ENCODE results near the gene FYB1. TPM values are rescaled to one million over a fixed set of nuclear protein-coding genes. Genes with fewer than 3 reads are reported as not detected.
"Not testable (repeated sequence)": the region's sequence is repeated elsewhere in the genome, so short reads cannot be mapped to it uniquely, and the experiment has no call there.

Gene FYB1
- total RNA-seq, 2 donors from 2014 or later, result 95.7 to 153 TPM

GRCh38 chr5:39192450-39193160, 26.8 kb downstream of the FYB1 start:
- no peaks in the 10 kb centered on the region for H3K27me3 Mint-ChIP-seq
- H3K36me3 Mint-ChIP-seq (ENCODE audit: low read depth), result peaks cover 38% of the 10 kb centered on the region
- H3K9me3 Mint-ChIP-seq, result no peaks in the 10 kb centered on the region
- H3K4me3 Mint-ChIP-seq, result peak overlapping the region; percentile 91
- ATAC-seq (replicated peaks), result no peak
- H3K4me1 Mint-ChIP-seq, result peaks cover 79% of the 10 kb centered on the region
- peak overlapping the region; percentile 70 for H3K27ac Mint-ChIP-seq

GRCh38 chr5:39191216-39191615, 28.1 kb downstream of the FYB1 start:
- Mint-ChIP-seq H3K27me3 (no peaks in the 10 kb centered on the region), H3K36me3 (ENCODE audit: low read depth) (peaks cover 31% of the 10 kb centered on the region), H3K27ac (peak overlapping the region; percentile 80), H3K4me1 (peaks cover 79% of the 10 kb centered on the region), H3K4me3 (peak overlapping the region; percentile 91), H3K9me3 (no peaks in the 10 kb centered on the region)
- ATAC-seq (replicated peaks), result peak; percentile 25

- H3K27ac Mint-ChIP-seq, result peak overlapping the region; percentile 80
- no peak for ATAC-seq (replicated peaks)
- H3K4me1 Mint-ChIP-seq, result peaks cover 83% of the 10 kb centered on the region
- H3K4me3 Mint-ChIP-seq, result peak overlapping the region; percentile 91
- no peaks in the 10 kb centered on the region for H3K27me3 Mint-ChIP-seq
- no peaks in the 10 kb centered on the region for H3K9me3 Mint-ChIP-seq
- peaks cover 35% of the 10 kb centered on the region for H3K36me3 Mint-ChIP-seq (ENCODE audit: low read depth)
Observed at GRCh38 chr5:39190311-39191102, 28.9 kb downstream of the FYB1 start.

- Mint-ChIP-seq H3K27ac (peak overlapping the region; percentile 80), H3K4me1 (peaks cover 77% of the 10 kb centered on the region), H3K36me3 (ENCODE audit: low read depth) (peaks cover 25% of the 10 kb centered on the region), H3K9me3 (no peaks in the 10 kb centered on the region), H3K4me3 (peak overlapping the region; percentile 91), H3K27me3 (no peaks in the 10 kb centered on the region)
- ATAC-seq (replicated peaks), result peak; percentile 19
Observed at GRCh38 chr5:39189292-39189955, 29.9 kb downstream of the FYB1 start.

GRCh38 chr5:39187831-39188731, 31.3 kb downstream of the FYB1 start:
- Mint-ChIP-seq H3K36me3 (ENCODE audit: low read depth) (peaks cover 22% of the 10 kb centered on the region), H3K4me3 (peak overlapping the region; percentile 91), H3K27me3 (no peaks in the 10 kb centered on the region), H3K27ac (peak overlapping the region; percentile 80), H3K9me3 (no peaks in the 10 kb centered on the region), H3K4me1 (peaks cover 71% of the 10 kb centered on the region)
- peak; percentile 70 for ATAC-seq (replicated peaks)

GRCh38 chr5:39186722-39187539, 32.4 kb downstream of the FYB1 start:
- Mint-ChIP-seq H3K4me3 (peak overlapping the region; percentile 91), H3K36me3 (ENCODE audit: low read depth) (peaks cover 22% of the 10 kb centered on the region), H3K4me1 (peaks cover 68% of the 10 kb centered on the region), H3K9me3 (no peaks in the 10 kb centered on the region), H3K27me3 (no peaks in the 10 kb centered on the region), H3K27ac (peak overlapping the region; percentile 80)
- peak; percentile 15 for ATAC-seq (replicated peaks)

GRCh38 chr5:39186289-39186688, 33.1 kb downstream of the FYB1 start:
- Mint-ChIP-seq H3K27me3 (no peaks in the 10 kb centered on the region), H3K9me3 (no peaks in the 10 kb centered on the region), H3K36me3 (ENCODE audit: low read depth) (peaks cover 22% of the 10 kb centered on the region), H3K4me3 (peak overlapping the region; percentile 91), H3K4me1 (peaks cover 68% of the 10 kb centered on the region), H3K27ac (peak overlapping the region; percentile 80)
- no peak for ATAC-seq (replicated peaks)

GRCh38 chr5:39185761-39186160, 33.6 kb downstream of the FYB1 start:
- peak; percentile 17 for ATAC-seq (replicated peaks)
- Mint-ChIP-seq H3K36me3 (ENCODE audit: low read depth) (peaks cover 22% of the 10 kb centered on the region), H3K9me3 (no peaks in the 10 kb centered on the region), H3K27me3 (no peaks in the 10 kb centered on the region), H3K4me3 (peak overlapping the region; percentile 91), H3K4me1 (peaks cover 66% of the 10 kb centered on the region), H3K27ac (peak overlapping the region; percentile 80)

- Mint-ChIP-seq H3K4me1 (peaks cover 70% of the 10 kb centered on the region), H3K27ac (peak overlapping the region; percentile 87), H3K36me3 (ENCODE audit: low read depth) (peaks cover 21% of the 10 kb centered on the region), H3K4me3 (peak overlapping the region; percentile 80)
- not testable (repeated sequence) for ATAC-seq (replicated peaks); H3K27me3 Mint-ChIP-seq; H3K9me3 Mint-ChIP-seq
Observed at GRCh38 chr5:39179561-39179960, 39.8 kb downstream of the FYB1 start.

GRCh38 chr5:39178861-39179260, 40.5 kb downstream of the FYB1 start:
- Mint-ChIP-seq H3K27ac (peak overlapping the region; percentile 87), H3K36me3 (ENCODE audit: low read depth) (peaks cover 27% of the 10 kb centered on the region), H3K4me1 (peaks cover 75% of the 10 kb centered on the region), H3K27me3 (no peaks in the 10 kb centered on the region), H3K4me3 (peak overlapping the region; percentile 80), H3K9me3 (no peaks in the 10 kb centered on the region)
- no peak for ATAC-seq (replicated peaks)

- ATAC-seq (replicated peaks), result peak; percentile 36
- H3K27ac Mint-ChIP-seq, result peak overlapping the region; percentile 87
- H3K27me3 Mint-ChIP-seq, result no peaks in the 10 kb centered on the region
- H3K36me3 Mint-ChIP-seq (ENCODE audit: low read depth), result peaks cover 25% of the 10 kb centered on the region
- H3K4me1 Mint-ChIP-seq, result peaks cover 76% of the 10 kb centered on the region
- peak overlapping the region; percentile 80 for H3K4me3 Mint-ChIP-seq
- no peaks in the 10 kb centered on the region for H3K9me3 Mint-ChIP-seq
Observed at GRCh38 chr5:39178171-39178570, 41.2 kb downstream of the FYB1 start.

GRCh38 chr5:39177631-39177964, 41.8 kb downstream of the FYB1 start:
- Mint-ChIP-seq H3K9me3 (no peaks in the 10 kb centered on the region), H3K4me3 (peak overlapping the region; percentile 80), H3K4me1 (peaks cover 81% of the 10 kb centered on the region), H3K27me3 (no peaks in the 10 kb centered on the region), H3K36me3 (ENCODE audit: low read depth) (peaks cover 31% of the 10 kb centered on the region), H3K27ac (peak overlapping the region; percentile 87)
- no peak for ATAC-seq (replicated peaks)

All from activated T-helper 17 cell treated with anti-CD3 and anti-CD28 coated beads, Interleukin-2, amount 50 U/mL, for 72 hours (primary cell).